OCI-LY3 (cell line): ENCODE measurements around the gene CD58.
"Not testable (repeated sequence)": the region's sequence is repeated elsewhere in the genome, so short reads cannot be mapped to it uniquely, and the experiment has no call there.

Source experiments
- H2AFZ ChIP-seq: fragments of 200-600, 300-600 bp; shearing (Covaris generic); 2 replicates; pipeline ENCODE4 v1.6.0; 2014; ENCODE audit warnings: antibody characterized with exemption, low read depth, low read length
- H3K27ac ChIP-seq: fragments of 200-600, 300-600 bp; sonication (generic); 2 replicates; pipeline ENCODE4 v1.5.1; 2014; ENCODE audit warnings: mild to moderate bottlenecking, low read length, moderate library complexity, mixed read lengths
- H3K27me3 ChIP-seq: fragments of 200-600, 300-600 bp; sonication (generic); 2 replicates; pipeline ENCODE4 v1.6.1; 2014; ENCODE audit warnings: low read depth, low read length, mixed read lengths
- H3K36me3 ChIP-seq: fragments of 200-600, 300-600 bp; sonication (generic); replicated peaks from 2 replicates; pipeline ENCODE3; 2014; ENCODE audit warnings: low read depth, low read length, mixed read lengths
- H3K4me1 ChIP-seq: fragments of 300-600, 200-600 bp; sonication (generic); 2 replicates; pipeline ENCODE4 v1.6.1; 2014; ENCODE audit warnings: low read length, mixed read lengths
- H3K4me2 ChIP-seq: fragments of 200-600, 300-600 bp; sonication (generic); 2 replicates; pipeline ENCODE4 v1.6.1; 2014; ENCODE audit warnings: low read length, mixed read lengths
- H3K4me3 ChIP-seq: fragments of 300-600, 200-600 bp; sonication (generic); 2 replicates; pipeline ENCODE4 v1.5.1; 2014; ENCODE audit warnings: antibody characterized with exemption, mild to moderate bottlenecking, low read length, moderate library complexity
- H3K79me2 ChIP-seq: fragments of 300-600, 200-600 bp; shearing (Covaris generic); 2 replicates; pipeline ENCODE4 v1.6.1; 2014; ENCODE audit warnings: mild to moderate bottlenecking, low read length, mixed read lengths
- H3K9ac ChIP-seq: fragments of 300-600, 200-600 bp; shearing (Covaris generic); 2 replicates; pipeline ENCODE4 v1.6.0; 2014; ENCODE audit warnings: mild to moderate bottlenecking, low read length, moderate library complexity
- H3K9me3 ChIP-seq: fragments of 200-600, 300-600 bp; shearing (Covaris generic); 2 replicates; pipeline ENCODE4 v1.6.1; 2014; ENCODE audit warnings: low read length, mixed read lengths; ENCODE audit not compliant: insufficient read depth
- H4K20me1 ChIP-seq: fragments of 200-600, 300-600 bp; sonication (generic); 2 replicates; pipeline ENCODE4 v1.6.1; 2016; ENCODE audit warnings: low read length, mixed read lengths; ENCODE audit not compliant: insufficient read depth
- CTCF ChIP-seq: fragments of 200-600, 300-600 bp; sonication (generic); IDR thresholded peaks from 2 replicates; pipeline ENCODE4 v1.5.1; 2014; ENCODE audit warnings: antibody characterized with exemption, low read length, low read depth
- EZH2phosphoT487 ChIP-seq: fragments of 200-600 bp; shearing (Covaris generic); IDR thresholded peaks from 2 replicates; pipeline ENCODE4 v1.6.1; 2018; ENCODE audit warnings: antibody characterized with exemption, mixed run types, low read depth

CD58 gene

DNA sequence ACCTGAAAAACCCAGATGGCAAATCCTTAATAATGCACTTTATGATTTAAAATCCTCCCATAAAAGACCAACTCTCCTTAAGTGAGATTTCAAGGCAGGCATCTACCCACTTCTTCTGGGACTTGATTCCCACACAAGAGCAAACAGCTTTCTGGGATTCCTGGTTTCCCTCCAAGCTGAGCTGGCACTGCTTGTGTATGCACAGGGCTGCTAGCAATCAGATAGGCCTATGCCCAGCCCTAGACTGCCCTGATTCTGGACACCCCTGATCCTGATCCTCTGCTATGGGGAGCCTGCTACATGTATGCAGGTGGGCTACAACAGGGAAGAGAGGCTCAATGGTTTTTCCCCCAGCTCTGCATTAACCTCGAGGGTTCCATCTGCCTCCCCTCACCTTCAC, 36.6 kb upstream of the CD58 start:
- H3K27ac ChIP-seq: peak overlapping the region; percentile 92
- peak overlapping the region; percentile 24; the same call in 1 of the 2 replicates for H3K4me2 ChIP-seq
- H3K36me3 ChIP-seq: not testable (repeated sequence)

GRCh38 chr1:116606067-116606466, 35.2 kb upstream of the CD58 start:
- H4K20me1 ChIP-seq, H3K4me2 ChIP-seq, H3K9me3 ChIP-seq, H3K27ac ChIP-seq, H3K4me3 ChIP-seq, H3K9ac ChIP-seq, H3K27me3 ChIP-seq, H2AFZ ChIP-seq, H3K36me3 ChIP-seq, H3K79me2 ChIP-seq: not testable (repeated sequence)
- peaks cover 48% of the 10 kb centered on the region for H3K4me1 ChIP-seq

More for the DNA sequence above, 36.6 kb upstream of the CD58 start:
- H3K9me3 ChIP-seq, H3K27me3 ChIP-seq, H3K4me3 ChIP-seq, H2AFZ ChIP-seq, H3K79me2 ChIP-seq, H4K20me1 ChIP-seq: not testable (repeated sequence)
- peak overlapping the region; percentile 73; the same call in 1 of the 2 replicates for H3K9ac ChIP-seq
- peaks cover 47% of the 10 kb centered on the region for H3K4me1 ChIP-seq

GRCh38 chr1:116605315-116605714, 34.5 kb upstream of the CD58 start:
- Histone ChIP-seq H3K4me1 (peaks cover 41% of the 10 kb centered on the region), H3K79me2 (no peaks in the 10 kb centered on the region), H3K4me3 (no peak overlapping the region), H3K9me3 (no peaks in the 10 kb centered on the region), H3K27me3 (no peaks in the 10 kb centered on the region), H4K20me1 (no peaks in the 10 kb centered on the region), H3K27ac (no peak overlapping the region), H2AFZ (no peak overlapping the region), H3K4me2 (no peak overlapping the region), H3K9ac (no peak overlapping the region), H3K36me3 (no peaks in the 10 kb centered on the region)
- TF ChIP-seq CTCF (no peak), EZH2phosphoT487 (no peak)

DNA sequence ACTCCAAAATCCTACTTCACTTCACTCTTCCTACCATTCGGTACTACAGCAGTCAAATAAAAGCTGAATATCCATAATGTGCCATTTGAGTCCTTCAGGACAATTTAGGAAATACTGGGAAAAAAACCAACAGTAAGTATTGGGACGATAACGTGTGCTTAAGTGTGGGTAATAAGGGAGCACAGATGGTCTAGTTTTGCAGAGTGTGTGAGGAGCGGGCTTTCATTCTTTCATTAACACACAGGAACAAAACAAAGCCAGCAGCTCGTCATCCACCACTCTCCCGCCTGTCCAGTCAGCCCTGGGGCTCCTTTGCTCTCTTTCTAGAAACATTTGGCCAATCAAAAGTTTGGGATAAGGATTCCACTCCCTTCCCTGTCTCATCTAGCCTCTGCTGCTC, 33.6 kb upstream of the CD58 start:
- not testable (repeated sequence) for H2AFZ ChIP-seq, H3K79me2 ChIP-seq, H3K27me3 ChIP-seq, H4K20me1 ChIP-seq, H3K9me3 ChIP-seq, H3K36me3 ChIP-seq, H3K9ac ChIP-seq, H3K4me3 ChIP-seq, H3K4me2 ChIP-seq, H3K27ac ChIP-seq
- H3K4me1 ChIP-seq: peaks cover 32% of the 10 kb centered on the region

DNA sequence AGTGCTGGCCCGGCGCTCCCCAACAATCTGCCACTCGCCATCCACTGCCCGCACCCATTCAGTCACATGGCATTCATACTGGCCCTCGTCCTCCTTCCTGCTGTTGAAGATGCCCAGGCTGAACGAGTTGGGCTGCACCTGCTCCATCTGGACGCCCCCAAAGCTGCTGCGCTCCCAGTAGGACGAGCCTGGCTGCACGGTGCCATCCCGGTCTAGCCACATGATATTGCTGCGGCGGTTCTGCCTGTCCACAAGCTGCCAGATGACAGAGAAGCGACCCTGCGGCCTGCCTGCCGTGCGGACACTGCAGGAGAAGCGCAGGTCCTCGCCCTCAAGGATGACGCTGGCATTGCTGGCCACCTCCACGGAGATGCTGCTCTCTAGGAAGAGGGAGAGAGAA, 32.8 kb upstream of the CD58 start:
- not testable (repeated sequence) for H3K27ac ChIP-seq, H3K36me3 ChIP-seq, H3K27me3 ChIP-seq, H3K79me2 ChIP-seq, H3K9ac ChIP-seq, H2AFZ ChIP-seq, H3K4me2 ChIP-seq, H4K20me1 ChIP-seq, H3K9me3 ChIP-seq, H3K4me3 ChIP-seq
- H3K4me1 ChIP-seq: peaks cover 29% of the 10 kb centered on the region

GRCh38 chr1:116599369-116599768, 28.5 kb upstream of the CD58 start:
- H3K9me3 ChIP-seq, H3K9ac ChIP-seq, H3K4me3 ChIP-seq, H3K36me3 ChIP-seq, H3K79me2 ChIP-seq, H4K20me1 ChIP-seq, H3K27me3 ChIP-seq, H3K4me2 ChIP-seq, H3K27ac ChIP-seq, H2AFZ ChIP-seq: not testable (repeated sequence)
- H3K4me1 ChIP-seq: peaks cover 44% of the 10 kb centered on the region

DNA sequence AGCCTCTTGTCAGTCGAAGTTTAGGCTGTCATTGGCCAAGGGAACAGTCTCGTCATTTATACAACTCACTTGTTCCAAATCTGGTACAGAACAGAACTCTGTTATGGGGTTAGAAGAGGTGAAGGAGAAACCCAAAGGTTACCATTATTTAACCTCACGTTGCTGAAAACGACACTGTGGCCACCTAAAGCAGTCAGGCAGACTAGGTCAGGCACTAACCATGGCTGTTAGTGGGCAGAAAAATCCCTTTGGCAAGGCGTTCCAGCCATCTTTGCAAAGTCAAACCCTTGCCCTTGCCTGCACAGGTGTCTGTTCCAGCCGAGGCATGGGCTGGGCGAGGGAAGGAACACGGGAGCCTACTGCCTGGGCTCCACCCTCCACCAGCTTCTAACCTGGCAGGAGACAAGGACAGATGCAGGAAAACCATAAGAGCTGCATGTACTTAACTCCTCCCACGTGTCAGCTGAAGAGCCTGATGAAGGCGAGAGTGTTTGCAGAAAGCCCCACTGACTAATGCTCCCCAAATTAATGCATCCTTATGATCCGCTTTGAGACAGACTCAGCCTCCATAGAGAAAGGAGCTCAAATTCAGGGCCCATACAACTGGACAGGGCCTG, 27.7 kb upstream of the CD58 start:
- H4K20me1 ChIP-seq, H3K79me2 ChIP-seq, H3K9me3 ChIP-seq, H3K4me2 ChIP-seq, H3K4me3 ChIP-seq, H3K27me3 ChIP-seq, H2AFZ ChIP-seq, H3K36me3 ChIP-seq: not testable (repeated sequence)
- Histone ChIP-seq H3K4me1 (peaks cover 50% of the 10 kb centered on the region), H3K27ac (peak overlapping the region; percentile 81; the same call in 1 of the 2 replicates), H3K9ac (0 out of 2 replicates have a peak overlapping the region, but pooled peaks have one; percentile 43)

DNA sequence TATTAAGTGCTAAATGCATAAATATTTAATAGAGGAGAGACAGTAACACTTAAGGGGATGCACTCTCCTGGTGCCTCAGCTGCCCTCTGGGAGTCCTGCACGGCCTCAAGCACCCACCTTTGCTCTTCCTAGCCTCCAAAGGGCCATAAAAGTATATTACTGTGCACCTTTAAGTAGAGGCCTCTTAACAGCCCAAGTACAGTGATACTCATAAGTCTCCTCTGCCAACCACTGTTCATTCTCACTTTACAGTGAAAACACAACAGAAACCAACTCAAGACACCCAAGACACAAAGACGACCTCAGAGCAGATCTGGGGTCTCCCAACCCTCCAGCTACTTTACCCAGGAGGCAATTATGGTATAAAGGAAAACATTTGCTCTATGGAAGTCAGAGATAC, 26.6 kb upstream of the CD58 start:
- Histone ChIP-seq H3K27ac (peak overlapping the region; percentile 81), H3K4me1 (peaks cover 49% of the 10 kb centered on the region), H3K9ac (peak overlapping the region; percentile 43; the same call in 1 of the 2 replicates), H3K4me2 (peak overlapping the region; percentile 50)
- H3K4me3 ChIP-seq, H4K20me1 ChIP-seq, H2AFZ ChIP-seq, H3K79me2 ChIP-seq, H3K27me3 ChIP-seq, H3K36me3 ChIP-seq, H3K9me3 ChIP-seq: not testable (repeated sequence)

DNA sequence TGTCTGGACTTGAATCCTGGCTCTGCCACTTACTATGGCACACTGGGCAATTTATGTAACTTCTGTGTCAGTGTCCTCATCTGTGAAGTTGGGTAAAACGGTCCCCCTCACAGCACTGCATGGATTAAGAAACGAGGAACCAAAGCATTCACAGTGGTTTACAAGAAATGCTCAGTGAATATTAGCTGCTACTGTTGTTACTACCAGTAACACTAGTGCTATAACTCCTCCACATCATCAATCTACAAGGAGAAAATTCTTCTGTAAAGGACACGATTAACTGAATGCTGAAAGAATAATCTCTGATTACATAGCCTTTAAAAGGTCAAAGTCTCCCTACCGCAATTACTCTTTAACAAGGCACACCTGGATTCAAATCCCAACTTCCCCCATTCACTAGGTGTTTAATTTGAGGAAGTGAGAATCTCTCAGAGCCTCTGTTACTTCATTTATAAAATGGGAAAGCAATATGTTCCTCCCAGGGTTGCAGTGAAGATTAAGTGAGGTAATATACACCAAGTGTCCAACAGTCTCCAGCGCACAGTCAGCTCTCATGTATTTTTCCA, 26.0 kb upstream of the CD58 start:
- not testable (repeated sequence) for H3K36me3 ChIP-seq, H3K27me3 ChIP-seq, H4K20me1 ChIP-seq, H3K79me2 ChIP-seq, H3K9me3 ChIP-seq, H2AFZ ChIP-seq
- H3K4me2 ChIP-seq: peak overlapping the region; percentile 50
- H3K9ac ChIP-seq: peak overlapping the region; percentile 43; the same call in 1 of the 2 replicates
- H3K4me1 ChIP-seq: peaks cover 54% of the 10 kb centered on the region
- H3K4me3 ChIP-seq: 0 out of 2 replicates have a peak overlapping the region, but pooled peaks have one; percentile 4
- peak overlapping the region; percentile 81 for H3K27ac ChIP-seq
